HG03280 (cell line): Measurements from ENCODE around the gene ASGR2.
"Not testable (repeated sequence)": the region's sequence is repeated elsewhere in the genome, so short reads cannot be mapped to it uniquely, and the experiment has no call there.

Experiments
- ATAC-seq: cut with Tn5 transposase; IDR thresholded peaks from one replicate; pipeline ENCODE4 v1.9.1; 2021; ENCODE audit warnings: mild to moderate bottlenecking, moderate library complexity; ENCODE audit not compliant: unreplicated experiment

ASGR2 gene

DNA sequence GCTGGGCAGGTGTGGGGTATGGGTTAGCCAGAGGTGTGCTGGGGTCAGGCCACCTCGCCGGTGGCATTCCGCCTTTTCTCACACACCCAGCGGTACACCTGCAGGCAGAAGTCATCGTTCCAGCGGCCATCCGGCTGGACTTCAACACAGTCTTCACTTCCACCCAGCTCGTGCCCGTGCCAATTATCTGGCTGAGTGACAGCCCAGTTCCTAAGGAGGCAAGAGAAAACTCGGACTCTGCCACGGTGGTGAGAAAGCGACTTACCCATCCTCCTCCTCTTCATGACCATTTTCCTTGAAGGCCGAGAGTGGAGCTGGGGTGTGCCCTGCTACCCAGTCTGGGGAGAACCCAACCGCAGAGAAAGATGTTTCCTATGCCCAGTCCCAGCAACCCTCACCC lies 13.1 kb downstream of the ASGR2 start:
- no peak for ATAC-seq

DNA sequence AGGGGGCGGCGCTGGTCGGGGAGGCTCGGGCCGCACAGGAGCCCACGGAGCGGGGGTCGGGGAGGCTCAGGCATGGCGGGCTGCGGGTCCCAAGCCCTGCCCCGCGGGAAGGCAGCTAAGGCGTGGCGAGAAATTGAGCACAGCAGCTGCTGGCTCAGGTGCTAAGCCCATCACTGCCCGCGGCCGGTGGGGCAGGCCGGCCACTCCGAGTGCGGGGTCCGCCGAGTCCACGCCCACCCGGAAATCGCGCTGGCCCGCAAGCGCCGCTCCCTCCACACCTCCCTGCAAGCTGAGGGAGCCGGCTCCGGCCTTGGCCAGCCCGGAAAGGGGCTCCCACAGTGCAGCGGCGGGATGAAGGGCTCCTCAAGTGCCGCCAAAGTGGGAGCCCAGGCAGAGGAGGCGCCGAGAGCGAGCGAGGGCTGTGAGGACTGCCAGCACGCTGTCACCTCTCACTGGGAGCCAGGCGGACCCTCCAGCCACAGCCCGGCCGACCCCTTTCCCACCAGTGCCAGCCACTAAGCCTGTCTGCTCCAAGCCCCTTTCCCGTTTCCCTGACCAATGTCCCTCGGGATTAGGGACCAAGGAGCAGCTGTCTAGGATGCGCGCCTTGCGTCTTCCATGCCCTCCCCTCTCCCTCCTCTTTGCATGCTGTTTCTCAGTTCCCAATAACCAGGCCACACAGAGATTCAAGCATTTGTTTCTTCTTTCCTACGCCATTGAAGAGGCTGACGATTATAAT lies 13.8 kb downstream of the ASGR2 start:
- not testable (repeated sequence) for ATAC-seq

DNA sequence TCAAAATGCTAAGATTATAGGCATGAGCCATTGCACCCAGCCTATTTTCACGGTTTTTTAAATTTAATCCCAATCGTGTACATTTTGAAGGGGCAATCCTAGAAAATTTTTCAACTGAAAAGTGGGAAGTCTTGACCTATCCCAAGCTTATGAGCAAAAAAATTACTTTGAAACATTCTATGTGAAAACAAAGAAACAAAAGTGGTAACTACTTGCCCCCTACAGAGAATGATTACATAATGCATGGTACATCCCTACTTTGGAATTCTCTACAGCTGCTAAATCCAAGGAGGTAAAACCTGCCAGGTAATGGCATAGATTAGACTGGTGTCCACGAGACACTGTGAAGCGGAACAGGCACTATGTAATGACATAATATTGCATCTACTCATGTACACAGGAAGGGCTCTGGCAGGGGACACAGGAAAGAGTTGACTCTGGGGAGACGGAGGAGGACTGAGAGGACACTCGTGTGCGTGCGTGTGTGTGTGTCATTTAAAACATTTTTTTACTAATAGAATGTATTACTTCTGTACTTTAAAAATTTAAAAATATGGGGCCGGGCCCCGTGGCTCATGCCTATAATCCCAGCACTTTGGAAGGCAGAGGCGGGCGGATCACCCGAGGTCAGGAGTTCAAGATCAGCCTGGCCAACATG lies 15.7 kb downstream of the ASGR2 start:
- ATAC-seq, result no peak

DNA sequence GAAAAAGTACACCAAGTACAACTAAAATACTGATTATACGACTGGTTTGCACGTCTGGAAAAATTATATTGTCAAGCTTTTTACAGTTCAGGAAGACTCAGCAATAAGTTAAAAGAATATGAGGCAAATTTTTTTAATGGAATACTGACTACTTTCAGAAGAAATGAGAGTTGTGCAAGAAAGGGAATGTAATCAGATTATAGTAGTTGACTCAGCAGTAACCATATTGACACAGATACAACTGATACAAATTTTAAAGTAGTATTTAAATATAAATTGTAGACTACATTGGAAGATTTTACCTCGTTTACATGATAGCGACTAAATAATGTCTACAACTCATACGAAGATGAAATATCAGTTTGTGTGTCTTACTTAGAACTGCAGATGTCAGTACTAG lies 16.7 kb downstream of the ASGR2 start:
- no peak for ATAC-seq

DNA sequence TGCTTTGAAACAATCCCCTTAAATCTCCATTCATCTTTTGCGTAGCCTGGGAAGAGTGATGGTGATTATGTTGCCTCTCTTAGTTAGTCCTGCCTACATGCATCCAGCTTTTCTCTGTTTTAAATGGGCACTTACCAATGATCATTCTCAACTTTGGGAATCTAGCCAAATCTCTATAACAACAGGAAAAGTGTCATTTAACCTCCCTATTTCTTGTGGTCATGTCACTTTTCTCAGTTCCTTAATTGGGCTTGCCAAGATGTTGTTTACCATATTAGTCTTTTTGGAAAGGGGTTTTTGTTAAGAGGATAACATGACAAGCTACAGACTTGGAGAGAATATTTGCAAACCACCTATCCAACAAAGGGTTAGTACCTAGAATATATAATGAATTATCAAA lies 19.0 kb downstream of the ASGR2 start:
- ATAC-seq, result no peak

DNA sequence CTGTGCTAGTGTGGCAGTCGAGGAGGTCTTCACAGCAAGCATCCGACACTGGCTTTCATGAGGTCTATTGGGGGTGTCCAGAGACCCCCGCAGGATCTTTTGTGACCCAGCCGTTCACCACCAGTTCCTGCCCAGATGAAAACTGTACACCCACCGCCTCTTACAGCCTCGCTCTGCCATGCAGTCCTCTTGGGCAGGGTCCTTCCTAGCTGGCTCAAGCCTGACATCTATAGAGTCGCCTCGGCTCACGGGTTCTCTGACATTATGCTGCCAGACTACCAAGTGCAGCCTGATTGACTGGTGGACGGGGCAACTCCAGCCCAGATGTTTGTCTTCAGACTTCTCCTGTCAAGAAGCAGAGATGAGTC lies 20.0 kb downstream of the ASGR2 start:
- ATAC-seq, result no peak

DNA sequence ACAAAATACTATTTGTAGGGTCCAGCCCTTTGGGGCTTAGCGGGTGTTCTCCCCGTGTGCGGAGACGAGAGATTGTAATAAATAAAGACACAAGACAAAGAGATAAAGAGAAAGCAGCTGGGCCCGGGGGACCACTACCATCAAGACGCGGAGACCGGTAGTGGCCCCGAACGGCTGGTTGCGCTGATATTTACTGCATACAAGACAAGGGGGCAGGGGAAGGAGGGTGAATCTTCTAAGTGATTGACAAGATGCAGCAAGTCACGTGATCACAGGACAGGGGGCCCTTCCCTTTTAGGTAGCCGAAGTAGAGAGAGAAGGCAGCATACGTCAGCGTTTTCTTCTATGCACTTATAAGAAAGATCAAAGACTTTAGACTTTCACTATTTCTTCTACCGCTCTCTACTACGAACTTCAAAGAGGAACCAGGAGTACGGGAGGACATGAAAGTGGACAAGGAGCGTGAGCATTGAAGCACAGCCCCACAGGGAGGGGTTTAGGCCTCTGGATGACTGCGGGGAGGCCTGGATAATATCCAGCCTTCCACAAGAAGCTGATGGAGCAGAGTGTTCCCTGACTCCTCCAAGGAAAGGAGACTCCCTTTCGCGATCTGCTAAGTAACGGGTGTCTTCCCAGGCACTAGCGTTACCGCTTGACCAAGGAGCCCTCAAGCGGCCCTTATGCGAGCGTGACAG lies 23.2 kb downstream of the ASGR2 start:
- not testable (repeated sequence) for ATAC-seq

DNA sequence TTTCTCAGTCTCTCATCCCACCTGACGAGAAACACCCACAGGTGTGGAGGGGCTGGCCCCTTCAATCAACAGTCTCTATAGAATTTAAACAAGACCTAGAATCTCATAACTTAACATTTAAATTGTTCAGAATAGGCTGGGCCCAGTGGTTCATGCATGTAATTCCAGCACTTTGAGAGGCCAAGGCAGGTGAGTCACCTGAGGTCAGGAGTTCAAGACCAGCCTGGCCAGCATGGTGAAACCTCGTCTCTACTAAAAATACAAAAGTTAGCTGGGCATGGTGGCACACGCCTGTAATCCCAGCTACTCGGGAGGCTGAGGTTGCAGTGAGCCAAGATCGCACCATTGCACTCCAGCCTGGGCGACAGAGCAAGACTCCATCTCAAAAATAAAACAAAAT lies 25.1 kb downstream of the ASGR2 start:
- not testable (repeated sequence) for ATAC-seq

DNA sequence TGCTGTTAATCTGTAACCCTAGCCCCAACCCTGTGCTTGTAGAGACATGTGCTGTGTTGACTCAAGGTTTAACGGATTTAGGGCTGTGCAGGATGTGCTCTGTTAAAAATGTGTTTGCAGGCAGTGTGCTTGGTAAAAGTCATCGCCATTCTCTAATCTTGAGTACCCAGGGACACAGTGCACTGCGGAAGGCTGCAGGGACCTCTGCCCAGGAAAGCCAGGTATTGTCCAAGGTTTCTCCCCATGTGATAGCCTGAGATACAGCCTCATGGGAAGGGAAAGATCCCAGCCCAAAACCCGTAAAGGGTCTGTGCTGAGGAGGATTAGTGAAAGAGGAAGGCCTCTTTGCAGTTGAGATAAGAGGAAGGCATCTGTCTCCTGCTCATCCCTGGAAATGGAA lies 26.2 kb downstream of the ASGR2 start:
- ATAC-seq, result not testable (repeated sequence)

DNA sequence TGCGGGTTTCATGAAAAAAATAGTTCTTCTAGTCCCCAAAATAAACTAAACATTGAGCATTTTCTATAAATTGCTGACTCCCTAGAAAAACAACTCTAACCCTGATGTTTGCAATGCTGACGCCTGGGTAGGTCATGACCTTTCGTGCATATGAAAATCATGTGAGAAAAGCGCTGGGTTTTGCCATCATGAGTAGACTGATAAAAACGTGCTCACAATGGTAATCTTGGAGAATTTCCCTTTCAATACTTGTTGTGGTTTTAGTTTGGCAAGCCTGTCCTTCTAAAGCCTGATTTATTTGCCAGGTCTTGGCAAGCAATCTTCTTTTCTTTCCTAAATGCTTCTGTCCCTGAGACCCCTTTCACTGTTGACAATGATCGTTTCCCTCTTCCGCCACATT lies 30.5 kb downstream of the ASGR2 start:
- no peak for ATAC-seq

DNA sequence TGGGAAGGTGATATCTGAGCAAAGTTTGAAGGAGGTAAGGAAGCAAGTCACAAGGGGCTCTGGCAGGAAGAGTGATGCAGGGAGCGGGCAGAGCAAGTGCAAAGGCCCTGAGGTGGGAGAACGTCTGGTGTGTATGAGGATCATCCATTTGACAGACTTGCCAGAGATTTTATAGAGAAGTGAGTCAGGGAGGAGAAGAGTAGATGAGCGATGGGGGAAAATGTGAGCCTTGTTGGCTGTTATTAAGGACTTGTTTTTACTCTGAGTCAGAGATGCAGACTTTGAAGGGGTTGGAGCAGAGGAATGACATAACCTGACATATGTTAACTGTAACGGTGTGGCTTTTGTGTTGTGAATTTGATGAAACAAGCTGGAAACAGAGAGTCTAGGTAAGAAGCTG lies 31.0 kb downstream of the ASGR2 start:
- ATAC-seq, result no peak

DNA sequence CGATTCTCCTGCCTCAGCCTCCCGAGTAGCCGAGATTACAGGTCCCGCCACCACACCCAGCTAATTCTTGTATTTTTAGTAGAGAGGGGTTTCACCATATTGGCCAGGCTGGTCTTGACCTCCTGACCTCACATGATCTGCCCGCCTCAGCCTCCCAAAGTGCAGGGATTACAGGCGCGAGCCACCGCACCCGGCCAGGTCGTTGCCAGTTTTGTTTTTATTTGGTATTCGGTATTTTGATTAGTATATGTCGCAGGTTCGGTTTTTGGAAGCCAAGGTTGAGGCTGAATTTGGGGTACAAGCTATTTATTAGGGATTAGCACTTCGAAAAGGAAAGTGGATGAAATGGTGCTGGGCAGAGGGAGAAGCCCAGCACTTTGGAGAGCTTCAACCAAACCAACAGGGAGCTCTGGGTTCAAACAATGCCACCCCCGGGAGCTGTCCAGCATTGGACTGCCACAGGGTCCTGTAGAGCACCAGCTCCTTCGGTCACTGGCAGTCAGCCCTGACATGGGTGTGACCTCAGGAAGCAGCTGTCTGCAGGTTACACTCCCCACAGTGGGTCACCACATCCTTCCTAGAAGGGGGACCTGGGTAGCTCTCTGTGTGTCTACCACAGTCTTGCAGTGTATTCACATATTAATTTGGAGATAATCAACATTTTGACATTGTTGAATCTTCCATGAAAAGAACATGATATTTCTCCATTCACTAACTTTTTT lies 33.1 kb downstream of the ASGR2 start:
- ATAC-seq, result no peak

DNA sequence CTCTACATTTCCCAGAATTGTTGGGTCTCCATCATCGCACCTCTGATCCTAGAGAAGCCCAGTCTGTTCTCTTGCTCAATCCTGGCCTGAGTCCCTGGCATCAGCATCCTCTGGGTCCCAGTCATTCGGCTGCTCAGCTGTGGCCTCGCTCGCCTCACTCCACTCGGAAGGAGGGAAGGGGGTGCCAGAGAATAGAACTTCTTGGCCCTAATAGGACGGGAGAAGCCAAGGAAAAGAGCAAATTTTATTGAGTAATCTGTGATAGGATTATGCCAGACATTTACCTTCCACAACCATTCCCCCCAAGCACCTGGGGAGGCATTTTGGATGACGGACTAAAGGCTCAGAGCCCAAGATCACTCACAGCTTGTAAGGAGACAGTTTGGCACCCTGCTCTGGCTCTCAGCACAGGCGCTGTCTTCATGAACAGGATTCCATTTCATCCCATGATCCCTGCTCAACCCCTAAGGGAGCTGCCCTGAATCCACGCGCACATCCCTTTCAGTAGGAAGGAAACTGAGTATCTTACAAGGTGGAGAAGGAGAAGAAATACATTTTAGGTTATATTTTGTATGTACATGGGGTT lies 34.1 kb downstream of the ASGR2 start:
- ATAC-seq, result no peak

DNA sequence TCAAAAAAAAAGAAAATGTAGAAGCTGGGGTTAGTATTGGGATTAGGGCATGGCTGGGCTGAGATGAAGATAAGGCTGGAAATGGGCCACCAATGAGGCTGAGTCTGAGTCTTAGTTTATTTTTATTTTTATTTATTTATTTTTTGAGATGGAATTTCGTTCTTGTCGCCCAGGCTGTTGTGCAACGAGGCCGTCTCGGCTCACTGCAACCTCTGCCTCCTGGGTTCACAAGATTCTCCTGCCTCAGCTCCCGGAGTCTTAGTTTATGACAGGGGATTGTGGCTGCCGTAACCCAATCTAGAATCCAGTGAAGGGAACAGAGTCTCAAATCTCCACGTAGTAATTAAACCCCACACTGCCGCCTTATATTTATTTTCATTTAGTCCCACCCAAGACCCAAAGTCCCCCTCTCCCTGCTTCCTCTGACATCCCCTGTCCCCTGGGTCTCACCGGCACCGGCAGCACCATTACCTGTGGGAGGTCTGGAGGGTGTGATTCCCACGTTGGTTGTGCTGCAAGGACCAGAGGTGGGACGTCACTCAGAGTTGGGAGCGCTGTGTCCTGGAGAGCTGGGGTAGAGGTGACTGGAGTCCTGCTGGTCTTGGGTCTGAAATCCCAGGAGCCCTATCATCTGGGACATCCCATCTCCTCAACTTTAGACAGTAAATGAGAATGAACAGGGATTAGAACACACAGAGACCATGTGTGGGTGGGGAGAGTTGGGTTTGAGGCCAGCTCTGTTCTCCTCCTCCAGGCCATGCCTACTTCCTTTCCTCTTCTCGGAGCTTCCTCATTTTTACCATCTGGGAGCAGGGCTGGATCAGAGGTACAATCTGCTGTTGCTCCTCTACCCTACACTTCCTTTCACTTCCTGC lies 34.8 kb downstream of the ASGR2 start, which contains the start of gene CLEC10A:
Gene CLEC10A (minus strand): TSS at position 671 of the 875 bp plus-strand sequence. CDS start 1,439 bp downstream, outside the sequence.
- ATAC-seq, result no peak

DNA sequence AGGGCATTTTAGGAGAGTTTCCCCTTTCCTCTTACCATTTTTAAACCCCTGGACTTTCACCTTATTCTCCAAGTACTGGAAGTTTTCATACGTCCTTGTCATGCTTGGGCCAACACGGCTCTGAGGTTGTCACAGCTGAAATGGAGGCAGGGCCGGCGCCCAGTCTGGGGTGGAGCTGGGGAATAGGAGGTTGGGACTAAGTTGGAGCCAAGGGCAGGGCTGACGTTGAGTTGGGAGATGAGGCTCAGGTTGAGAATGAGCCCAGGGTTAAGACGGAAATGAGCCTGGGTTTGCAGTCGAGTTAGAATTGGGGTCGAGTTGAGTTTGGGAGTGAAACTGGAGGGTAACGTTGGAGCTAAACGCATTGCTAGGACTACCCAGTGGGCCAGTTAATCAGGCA lies 35.9 kb downstream of the ASGR2 start:
- no peak for ATAC-seq

DNA sequence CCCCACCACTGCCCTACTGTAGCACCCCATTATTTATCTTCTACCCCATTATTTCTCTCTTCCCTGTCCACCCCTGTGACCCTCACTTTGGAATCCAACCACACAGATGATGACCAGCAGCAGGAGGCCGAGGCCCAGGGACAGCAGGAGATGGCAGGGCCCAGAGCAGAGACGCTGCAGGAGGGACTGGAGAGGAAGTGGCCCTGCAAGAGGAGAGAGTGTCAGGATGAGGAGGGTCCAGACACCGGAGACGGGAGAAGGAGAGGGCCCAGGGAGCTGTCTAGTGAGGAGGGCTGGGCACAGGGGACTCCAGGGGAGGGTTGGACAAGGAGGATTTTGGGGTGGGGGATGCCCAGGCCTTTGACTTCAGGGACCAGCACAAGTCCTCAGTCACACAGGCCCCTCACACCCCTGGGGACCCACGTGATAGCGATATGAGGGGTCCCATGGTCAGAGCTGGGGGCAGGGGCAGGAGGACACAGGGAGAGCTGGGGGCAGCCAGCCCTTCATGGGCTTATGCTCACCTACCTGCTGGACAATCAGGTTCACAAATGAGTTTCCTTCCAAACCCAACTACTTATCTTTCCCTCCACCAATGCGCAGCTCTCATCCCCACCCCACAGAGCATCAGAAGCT lies 36.6 kb downstream of the ASGR2 start:
- ATAC-seq, result no peak

DNA sequence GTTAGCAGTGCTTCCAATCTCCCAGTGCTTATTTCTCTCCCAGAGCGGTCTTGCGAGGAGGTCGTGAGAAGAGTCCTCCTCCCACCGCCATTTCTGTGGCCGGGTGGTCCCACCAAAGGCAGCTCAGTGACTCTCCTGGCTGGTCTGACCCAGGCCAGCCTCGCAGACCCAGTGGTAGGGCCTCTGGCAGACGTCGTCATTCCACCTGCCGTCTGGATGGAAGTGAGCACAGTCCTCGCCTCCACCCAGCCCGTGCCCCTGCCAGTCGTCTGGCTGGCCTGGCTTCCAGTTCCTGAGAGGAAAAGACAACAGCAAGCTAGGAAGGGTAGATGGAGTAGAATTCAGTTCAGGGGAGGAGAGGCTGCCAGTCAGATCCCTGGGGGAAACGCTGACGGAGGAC lies 39.7 kb downstream of the ASGR2 start:
- no peak for ATAC-seq

DNA sequence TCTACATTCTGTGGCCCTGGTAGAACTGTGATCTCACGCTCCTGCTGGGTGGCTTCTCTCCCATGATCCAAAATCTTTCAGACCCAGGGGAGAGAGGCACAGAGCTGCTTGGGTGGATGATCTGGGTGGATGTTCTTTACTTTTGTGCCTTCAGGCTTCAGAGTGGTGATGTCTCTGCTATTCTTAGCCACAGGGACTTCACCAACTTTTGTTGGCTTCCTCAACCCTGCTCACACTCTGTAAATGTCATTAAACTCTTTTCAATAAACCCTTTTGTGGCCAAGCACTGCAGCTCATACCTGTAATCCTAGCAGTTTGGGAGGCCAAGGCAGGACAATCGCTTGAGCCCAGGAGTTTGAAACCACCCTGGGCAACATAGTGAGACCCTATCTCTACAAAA lies 42.2 kb downstream of the ASGR2 start:
- no peak for ATAC-seq

DNA sequence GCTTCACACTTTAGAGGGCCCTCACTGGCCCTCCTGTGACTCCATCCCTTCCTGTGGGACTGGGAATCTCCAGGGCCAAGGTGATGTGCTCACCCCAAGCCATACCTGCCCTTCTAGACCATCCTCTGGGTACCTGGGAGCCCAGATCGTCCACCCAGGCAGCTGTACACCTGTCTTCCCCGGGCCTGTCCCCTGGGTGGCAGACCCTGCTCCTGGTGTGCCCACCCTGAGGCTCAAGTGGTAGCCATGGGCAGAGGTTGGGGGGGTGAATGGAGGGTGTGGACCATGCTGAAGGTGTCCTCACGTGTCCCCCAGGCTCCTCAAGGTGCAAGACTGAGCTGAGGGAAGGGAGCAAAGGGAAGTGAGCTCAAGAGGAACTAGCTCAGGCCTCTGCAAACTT lies 43.9 kb downstream of the ASGR2 start:
- no peak for ATAC-seq

DNA sequence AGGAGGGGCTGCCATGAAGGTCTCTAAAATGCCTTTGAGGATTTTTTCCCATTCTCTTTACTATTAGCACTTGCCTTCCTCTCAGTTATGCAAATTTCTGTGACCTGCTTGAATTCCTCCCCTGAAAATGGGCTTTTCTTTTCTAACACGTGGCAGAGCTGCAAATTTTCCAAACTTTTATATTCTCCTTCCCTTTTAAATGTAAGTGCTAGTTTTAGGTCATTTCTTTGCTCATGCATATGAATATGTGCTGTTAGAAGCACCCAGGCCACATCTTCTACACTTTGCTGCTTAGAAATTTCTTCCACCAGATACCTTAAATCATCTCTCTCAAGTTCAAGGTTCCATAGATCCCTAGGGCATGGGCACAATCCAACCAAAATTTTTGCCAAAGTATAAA lies 46.4 kb downstream of the ASGR2 start:
- no peak for ATAC-seq
